HG02943 (cell line): ENCODE measurements around the gene CYP1A2.

ENCODE experiments used
- ATAC-seq: cut with Tn5 transposase; IDR thresholded peaks from one replicate; pipeline ENCODE4 v1.9.1; 2021; ENCODE audit warnings: mild to moderate bottlenecking, low read depth, moderate library complexity; ENCODE audit not compliant: unreplicated experiment

The CYP1A2 gene

DNA sequence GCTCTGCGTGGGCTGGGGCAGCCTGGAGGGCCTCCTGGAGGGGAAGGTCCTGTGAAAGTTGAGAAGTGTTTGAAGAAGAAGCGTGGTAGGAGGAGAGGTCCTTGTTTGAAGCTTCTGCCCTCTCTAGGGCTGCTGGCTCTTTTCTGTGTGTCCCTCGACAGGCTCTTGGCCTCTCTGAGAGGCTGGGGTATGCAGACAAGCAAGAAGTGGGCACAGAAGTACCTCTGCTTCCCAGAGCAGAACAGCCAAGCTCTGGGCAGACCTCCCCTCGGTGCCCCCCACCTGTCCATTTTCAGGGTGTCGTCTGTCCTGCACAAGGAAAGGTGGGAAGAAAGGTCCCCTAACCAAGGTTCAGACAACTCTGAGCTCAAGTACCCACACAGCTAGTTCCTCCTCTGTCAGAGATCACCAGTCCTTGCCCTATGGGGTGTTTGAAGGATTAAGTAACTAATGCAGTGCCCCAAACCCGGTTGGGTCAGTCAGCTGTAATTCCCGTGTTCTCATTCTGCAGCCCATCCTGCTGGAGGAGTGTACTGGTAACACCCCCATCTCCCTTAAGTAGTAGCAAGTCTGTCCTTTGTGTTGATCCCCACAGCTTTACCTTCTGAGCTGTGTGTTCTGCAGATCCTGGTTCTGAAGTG, 39.5 kb downstream of the CYP1A2 start:
- ATAC-seq, result no peak

DNA sequence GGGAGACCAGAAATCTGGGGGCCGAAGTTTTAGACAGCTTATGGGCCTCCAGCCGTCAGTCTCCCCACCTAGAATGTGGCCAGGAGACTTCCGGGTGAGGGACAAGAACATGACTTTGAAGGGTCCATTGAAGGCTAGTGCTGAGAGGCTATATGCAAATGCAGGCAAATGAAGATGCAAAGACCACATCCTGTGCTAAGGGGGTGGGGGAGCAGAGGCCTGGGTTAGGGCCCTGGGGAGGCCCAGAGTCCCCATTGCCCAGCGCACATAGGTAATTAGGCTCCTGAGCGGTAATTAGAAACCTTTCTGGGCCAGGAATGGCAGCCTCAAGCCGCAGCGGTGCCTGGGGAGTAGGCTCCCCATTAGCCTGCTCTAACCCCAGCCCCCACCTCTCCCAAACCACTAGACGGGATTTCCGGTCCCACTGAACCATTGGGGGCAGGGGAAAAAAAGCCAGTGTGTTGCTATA, 40.1 kb downstream of the CYP1A2 start:
- ATAC-seq, result peak; percentile 30

DNA sequence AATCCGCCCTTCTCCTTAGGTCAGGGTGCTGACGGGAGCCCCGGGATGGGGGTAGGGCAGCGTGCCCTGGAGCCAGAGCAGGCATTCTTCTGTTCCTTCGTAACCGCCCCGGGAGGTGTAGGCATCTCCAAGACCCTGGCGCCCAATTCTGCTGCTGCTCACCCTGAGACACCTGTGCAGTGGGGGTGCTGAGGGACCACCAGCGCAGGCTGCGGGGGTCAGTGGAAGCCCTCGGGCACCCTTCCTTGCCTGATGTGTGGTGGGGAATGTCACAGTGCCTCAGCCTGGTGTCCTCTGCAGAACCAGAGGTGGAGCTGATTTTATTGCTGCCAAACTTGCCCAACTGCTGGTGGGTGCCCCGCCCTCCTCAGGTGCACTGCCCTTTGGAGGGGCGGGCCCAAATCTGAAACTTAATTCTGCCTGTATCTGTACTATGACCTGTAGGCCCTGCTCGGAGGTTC, 40.6 kb downstream of the CYP1A2 start:
- ATAC-seq, result no peak

DNA sequence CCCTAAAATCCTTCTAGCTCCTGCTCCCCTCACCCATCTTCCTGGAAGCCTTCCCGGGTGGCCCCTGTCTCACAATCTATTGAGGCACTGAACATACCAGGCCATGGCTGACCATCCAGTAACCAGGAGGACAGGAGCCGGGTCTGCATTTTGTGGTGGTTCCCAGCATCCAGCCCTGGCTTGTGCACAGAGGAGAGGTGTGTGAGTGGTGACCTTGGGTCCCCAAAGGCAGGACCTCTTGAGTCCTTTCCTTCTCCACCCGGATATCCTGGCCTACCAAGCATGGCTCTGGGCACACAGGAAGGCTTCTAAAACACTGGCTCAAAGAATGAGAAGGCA, 41.1 kb downstream of the CYP1A2 start:
- no peak for ATAC-seq

DNA sequence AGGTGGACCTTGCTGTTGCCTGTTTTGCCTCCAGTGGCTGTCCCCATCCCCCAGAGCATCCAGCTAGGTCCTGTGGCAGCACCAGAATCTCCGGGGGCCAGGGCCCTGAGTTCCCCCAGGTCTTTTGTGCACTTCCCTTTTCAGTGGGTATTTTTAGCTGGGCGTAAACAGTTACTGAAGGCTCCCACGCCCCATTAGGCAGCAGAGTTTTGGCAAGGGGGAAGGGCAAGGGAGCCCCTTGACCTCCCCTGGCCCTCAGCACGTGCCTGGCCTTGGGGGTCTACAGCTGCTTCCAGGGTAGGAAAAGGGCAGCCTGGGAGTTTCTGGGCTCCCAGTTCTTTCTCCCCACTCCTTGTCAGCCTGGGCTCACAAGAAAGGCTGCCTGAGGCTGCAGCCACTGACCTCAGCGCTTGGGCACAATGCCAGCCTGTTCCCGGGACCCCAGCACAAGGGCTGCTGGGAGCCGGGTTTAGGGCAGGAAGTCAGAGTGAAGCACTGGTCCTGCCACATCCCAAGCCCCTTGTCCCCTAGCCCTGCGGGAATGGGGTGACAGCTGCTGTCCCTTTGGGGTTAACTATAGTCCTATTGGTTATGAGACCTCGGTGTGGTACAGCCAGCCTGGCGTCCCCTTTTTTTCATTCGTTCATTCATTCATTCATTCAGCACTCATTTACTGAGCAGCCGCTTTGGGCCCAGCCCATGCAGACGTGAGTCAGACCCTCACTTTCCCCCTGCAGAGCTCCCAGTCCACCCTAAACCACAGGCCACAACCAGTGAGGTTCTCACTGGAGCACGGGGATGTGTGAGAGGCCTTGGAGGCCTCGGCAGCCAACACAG, 41.7 kb downstream of the CYP1A2 start:
- ATAC-seq, result no peak

DNA sequence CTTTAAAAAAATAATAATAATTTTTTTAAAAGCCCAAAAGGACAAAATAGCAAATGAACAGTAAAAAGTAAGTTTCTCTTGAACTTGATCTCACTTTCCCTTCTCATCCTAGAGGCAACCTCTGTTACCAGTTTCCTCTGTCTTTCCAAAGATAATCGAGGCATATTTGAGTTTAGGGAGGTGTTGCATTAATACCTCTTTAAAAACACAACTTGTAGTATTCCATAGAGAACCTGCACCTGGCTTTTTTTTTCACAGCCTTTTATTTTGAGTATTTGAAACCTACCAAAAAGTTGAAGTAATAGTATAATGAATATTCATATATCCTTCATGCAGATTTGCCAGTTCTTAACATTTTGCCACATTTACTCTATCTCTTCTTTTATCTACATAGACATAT, 42.4 kb downstream of the CYP1A2 start:
- ATAC-seq, result no peak

DNA sequence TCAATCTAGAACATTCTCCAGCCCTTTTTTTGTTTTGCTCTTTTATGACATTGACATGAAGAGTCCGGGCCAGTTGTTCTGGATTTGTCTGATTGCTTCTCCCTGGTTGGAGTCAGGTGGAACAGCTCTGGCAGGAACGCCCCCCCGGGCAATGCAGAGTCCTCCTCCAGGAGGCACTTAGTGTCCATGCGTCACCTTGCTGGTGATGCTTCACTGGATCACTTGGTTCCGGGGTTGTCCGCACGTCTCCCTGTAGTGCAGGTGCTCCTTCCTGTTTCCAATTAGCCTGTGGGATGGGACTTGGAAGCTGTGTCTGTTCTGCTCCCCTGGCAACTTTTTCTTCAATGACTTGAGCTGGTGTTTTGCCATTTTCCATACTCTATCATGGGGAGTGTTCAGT, 43.0 kb downstream of the CYP1A2 start:
- no peak for ATAC-seq

DNA sequence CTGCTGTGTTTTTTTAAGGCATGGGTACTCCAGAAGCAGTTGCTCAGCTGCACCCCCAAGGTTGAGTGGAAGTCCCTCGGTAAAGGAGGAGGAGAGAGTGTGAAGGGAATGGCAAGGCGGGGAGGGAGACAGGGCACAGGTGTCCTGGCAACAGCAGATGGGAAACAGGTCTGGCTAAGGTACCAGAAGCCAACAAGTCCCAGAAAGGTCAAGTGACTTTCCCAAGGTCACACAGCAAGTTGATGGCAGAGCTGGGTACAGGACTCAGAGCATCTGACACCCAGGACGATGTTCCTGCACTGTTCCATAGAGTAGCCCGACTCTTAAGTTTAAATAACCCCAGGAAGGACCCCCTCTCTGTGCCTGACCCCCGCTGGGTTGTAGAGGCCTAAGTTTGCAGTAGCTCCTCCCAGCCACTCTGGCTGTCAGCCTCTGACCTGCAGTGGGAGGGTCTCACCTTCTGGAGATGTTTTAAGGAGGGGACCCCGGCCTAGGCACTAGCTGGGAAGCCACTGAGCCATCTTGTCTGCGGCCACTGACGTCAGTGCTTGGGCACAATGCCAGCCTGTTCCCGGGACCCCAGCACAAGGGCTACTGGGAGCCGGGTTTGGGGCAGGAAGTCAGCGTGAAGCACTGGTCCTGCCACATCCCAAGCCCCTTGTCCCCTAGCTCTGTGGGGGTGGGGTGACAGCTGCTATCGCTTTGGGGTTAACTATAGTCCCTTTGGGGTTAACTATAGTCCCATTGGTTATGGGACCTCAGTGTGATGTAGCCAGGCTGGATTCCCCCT, 43.8 kb downstream of the CYP1A2 start:
- no peak for ATAC-seq

DNA sequence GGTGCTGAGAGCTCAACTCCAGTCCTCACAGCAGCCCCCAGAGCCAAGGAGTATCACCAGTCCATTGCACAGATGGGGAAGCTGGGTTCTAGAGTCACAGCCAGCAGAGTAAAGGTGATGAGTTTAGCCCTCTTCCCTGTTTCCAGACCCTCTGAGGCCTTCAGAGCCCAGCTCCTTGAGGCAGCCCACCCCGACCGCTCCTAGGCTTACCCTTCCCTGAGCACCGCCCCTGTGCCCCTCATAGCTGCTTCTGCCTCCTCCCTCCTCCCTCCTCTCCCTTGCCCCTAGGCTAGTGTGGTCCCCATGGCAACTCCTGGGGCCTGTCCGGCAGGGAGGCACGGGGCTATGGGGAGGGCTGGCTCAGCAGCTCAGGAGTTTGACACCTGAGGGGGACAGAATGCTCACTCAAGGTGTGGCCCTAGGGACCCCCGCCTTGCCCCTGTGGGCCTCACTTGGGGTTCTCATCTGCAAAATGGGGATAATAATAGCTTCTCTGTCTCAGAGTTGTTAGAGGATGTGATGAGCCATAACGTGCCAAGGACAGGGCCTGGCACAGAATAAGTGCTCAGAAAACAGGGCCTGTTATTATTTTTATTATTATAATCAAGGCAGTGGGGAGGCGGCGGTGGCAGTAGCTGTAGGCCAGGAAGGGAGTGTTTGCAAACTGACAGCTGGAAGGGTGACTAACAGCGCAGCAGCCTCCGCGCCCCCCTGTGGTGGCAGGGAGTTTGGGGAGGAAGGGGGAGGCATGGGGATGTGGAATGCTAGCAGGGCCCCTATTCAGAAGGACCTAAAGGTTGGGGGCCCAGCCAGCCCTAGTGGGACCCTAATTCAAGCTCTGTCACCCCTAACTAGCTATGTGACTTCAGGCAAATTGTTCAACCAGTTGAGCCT, 44.7 kb downstream of the CYP1A2 start:
- ATAC-seq, result no peak

DNA sequence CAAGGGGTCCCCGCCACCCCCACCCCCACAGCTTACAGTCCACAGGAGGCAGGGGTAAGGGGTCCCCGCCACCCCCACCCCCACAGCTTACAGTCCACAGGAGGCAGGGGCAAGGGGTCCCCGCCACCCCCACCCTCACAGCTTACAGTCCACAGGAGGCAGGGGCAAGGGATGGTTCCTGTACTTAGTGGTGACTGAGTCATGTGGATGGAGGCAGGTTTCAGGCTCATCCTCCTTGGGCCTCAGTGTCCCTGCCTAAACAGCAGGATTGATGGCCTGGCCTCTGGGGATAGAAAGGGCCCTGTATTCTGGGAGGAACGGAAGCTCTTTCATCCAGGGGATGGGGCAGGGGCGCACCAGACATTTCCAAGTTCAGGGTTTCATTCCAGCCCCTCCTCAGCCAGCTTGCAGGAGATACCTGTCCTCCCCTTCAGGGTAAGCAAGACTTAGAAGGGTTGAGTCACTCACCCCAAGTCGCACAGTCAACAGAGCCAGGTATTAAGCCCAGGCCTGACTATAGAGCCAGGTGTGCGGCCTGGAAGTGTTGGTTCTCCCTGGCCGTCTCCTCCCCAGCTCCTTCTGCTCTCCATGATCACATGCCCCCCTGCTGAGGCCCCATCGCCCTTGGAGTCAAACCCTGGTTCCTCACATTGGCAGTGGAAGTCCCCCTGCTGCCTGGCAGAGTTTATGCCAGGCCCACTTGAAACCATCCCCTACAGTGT, 45.8 kb downstream of the CYP1A2 start:
- ATAC-seq, result no peak

DNA sequence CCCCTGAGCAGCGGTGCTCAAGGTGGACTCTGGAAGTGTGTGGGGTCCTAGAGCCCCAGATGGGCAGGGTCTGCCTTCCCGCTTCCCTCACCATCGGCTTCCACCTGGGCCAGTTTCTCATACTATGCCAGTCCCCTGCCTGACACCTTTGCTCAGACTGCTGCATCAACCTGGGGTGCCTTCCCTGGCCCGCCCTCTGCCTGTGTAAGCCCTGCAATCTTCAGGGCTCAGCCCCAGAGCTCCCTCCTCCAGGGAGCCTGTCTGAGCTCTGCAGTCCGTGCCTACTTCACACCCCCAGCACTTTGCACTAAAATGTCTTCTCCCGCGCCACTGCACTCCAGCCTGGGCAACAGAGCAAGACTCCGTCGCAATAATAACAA, 46.3 kb downstream of the CYP1A2 start:
- ATAC-seq, result no peak

DNA sequence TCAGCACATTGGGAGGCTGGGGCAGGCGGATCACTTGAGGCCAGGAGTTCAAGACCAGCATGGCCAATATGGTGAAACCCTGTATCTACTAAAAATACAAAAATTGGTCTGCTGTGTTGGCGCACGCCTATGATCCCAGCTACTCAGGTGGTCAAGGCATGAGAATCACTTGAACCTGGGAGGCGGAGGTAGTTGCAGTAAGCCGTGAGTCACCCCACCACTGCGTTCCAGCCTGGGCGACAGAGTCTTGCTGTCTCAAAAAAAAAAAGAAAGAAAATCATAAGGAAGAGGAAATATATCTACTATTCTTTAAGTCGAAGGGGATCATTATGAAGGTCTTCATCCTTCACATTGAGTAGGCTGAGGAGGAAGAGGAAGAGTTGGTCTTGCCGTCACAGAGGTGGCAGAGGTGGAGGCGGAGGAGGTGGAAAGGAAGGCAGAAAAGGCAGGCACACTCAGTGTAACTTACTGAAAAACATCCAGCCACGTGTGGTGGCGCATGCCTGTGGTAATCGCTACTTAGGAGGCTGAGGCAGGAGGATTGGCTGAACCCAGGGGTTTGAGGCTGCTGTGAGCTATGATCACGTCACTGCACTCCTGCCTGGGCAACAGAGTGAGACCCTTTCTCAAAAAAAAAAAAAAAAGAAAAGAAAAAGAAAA, 47.5 kb downstream of the CYP1A2 start:
- no peak for ATAC-seq

DNA sequence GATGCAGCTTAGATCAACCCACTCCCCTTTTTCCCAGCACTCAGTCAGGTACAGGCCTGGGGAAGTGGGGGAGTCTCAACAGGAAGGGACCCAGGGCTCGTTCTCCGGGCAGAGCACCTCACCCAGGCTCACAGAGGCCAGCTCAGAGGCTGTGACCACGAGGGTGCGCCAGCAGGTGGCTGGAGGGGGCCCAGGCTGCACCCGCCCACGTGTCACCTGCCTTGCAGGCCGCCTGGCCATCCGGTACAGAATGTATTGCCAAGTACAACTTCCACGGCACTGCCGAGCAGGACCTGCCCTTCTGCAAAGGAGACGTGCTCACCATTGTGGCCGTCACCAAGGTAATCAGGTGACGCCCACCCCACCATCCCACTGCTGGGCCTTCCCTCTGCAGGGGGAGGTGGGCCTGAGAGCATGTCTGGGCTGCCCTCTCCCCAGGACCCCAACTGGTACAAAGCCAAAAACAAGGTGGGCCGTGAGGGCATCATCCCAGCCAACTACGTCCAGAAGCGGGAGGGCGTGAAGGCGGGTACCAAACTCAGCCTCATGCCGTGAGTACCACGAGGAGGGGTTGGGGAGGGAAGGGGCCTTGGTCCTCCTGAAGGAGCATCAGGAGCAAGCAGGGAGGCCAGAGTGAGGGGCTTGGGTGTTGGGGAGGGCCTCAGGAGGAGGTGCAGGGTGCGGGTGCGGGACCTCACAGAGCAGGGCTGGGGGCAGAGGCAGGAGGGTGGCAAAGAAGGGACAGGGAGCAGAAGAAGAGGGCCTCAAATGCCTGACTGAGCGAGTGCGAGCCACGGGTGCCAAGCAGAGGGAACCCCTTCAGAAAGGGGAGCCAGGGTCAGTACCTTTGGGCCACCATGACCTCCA, 50.0 kb downstream of the CYP1A2 start:
- no peak for ATAC-seq

DNA sequence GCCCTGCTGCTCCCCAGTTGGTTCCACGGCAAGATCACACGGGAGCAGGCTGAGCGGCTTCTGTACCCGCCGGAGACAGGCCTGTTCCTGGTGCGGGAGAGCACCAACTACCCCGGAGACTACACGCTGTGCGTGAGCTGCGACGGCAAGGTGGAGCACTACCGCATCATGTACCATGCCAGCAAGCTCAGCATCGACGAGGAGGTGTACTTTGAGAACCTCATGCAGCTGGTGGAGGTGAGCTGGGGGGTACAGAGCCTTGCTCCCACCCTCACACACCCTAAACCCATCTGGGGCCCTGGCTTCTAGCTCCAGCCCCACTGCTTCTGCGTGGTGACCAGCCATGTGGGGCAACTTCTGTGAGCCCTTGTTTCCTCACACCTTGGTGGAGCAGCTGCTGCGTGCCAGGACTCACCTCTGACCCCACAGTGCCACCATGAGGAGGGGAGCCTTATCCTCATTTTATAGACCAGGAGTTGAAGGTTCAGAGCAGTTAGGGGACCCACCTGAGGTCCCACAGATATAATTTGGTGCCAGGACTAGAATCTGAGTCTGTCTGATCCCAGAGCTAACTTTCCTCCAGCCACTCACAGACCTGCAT, 50.7 kb downstream of the CYP1A2 start:
- ATAC-seq, result no peak

DNA sequence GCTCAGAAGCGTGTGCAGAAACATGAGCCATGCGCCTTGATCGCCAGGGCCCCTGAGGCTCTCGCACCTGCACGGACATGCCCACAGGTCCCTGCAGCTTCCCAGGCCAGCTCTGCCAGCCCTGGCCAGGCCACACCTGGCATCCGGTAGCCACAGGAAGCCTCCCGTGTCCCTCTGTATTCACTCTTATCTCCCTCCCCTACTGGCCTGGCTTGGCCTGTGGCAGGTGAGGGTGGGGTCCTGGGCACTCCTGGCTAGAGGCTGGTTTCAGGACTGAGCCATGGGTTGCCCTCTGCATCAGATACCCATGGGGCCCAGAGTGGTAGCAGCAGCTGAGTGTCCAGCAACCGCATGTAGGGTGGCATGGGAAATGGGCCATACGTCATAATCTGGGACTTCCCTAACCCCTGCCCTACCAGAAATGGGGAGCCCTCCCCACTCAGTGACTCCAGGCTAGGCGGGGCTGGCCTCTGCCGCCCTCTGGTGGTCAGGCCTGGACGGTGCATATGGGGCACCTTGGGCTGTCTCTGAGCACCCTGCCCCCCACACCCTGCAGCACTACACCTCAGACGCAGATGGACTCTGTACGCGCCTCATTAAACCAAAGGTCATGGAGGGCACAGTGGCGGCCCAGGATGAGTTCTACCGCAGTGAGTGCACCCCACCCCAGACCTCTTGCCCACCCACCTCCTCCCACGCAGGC, 51.4 kb downstream of the CYP1A2 start:
- ATAC-seq, result no peak

DNA sequence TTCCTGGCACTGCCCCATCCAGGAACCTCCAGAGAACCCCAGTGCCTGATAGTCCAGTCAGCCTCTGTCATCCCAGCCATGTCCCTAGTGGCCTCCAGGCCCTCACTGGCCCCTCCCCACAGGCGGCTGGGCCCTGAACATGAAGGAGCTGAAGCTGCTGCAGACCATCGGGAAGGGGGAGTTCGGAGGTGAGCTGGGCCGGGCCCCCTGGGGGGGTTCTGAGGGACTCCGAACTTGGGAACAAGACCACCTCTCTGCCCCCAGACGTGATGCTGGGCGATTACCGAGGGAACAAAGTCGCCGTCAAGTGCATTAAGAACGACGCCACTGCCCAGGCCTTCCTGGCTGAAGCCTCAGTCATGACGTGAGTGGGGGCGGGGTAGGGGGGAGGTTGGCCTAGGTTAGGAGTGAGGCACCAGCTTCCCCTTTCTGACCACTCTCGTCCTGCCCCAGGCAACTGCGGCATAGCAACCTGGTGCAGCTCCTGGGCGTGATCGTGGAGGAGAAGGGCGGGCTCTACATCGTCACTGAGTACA, 52.0 kb downstream of the CYP1A2 start:
- ATAC-seq, result no peak
